HG02759 (cell line): ENCODE measurements around the gene NKAIN2.
"Not testable (repeated sequence)": the region's sequence is repeated elsewhere in the genome, so short reads cannot be mapped to it uniquely, and the experiment has no call there.

ENCODE experiments used
- ATAC-seq: cut with Tn5 transposase; IDR thresholded peaks from one replicate; pipeline ENCODE4 v1.9.1; 2021; ENCODE audit warnings: mild to moderate bottlenecking, moderate library complexity; ENCODE audit not compliant: unreplicated experiment

Gene NKAIN2

DNA sequence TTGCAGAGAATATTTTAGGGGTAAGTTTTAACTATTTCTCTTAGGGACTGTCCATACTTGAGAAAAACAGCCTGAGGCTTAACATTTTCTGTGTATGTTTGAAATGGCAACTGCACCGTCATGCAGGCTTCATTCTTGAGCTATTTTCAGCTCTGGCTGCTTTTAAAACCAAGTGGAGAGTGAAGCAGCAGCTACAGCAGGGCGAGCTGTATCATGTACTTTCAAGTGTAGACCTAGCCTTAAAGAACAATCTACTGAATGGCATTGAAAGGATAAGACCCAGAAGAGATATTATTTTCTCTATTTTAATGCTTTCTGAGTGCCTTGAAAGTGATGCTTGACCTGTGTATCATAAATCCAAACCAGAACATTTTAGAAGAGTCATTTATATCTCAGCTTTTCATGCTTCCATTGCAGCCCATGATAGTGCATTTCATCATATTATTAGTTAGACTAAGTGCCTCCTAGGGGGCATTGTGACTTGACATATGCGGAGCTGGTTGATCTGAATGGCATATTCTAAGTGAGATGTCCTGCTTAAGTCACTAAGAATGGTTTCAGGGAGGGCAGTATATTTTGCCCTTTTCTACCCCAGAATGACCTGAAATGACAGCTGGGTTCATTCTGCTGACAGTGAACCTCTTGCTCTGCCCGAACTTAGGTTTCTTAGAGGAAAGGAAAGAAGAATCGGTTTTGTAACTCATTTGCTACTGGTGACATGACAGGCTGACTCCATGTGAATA, 85.3 kb downstream of the NKAIN2 start:
- peak; percentile 46 for ATAC-seq

DNA sequence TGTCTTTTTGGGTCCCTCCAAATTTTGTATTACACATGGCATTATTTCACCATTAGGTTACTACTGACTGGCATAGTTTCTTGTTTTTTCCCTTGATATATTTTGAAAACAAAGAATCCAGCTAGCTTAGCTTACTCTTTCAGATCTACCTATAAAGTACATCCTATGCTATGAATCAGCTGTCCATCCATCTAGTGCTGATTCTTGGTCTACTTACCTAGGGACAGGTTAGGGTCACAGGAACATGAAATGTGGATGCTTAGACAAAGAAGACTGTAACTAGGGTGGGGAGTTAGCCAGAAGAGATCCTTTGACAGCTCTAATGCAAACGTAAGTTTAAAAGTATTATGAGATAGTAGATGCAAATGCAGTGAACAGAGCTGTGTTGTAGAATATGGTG, 91.7 kb downstream of the NKAIN2 start:
- no peak for ATAC-seq

DNA sequence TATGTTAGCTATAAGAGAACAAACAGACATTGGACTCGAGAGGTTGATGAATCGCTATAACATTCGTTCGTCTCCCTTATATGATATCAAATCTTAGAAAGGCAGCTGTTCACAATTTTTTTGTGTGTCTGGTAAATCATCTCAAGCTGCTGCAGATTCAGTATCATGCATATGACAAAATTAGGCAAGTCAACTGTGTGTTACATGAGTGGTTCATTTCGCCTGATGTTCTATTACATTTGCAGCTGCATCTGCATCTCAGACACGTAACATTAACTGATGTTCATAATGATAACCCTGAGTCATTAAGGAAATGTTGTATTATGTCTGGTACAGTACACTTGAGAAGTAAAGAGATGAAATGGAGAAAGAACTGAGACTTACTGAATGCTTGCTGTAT, 92.1 kb downstream of the NKAIN2 start:
- ATAC-seq, result no peak

DNA sequence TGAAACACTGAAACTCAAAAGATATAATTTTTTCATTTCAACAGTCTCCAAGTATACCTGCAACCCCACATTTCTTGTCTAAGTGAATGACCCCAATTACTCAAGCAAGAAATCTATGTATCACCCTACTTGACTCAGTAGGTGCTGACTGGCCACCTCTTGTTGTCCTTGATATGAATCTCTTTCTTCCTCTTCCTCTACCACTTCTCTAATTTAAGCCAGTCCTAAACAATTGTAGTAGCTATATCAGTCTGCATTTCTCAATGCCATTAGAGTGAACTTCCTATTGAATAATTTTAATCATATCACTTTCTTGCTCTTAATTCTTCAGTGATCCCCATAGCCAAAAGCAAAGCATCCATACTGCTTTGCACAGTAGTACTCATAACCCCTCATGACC, 93.2 kb downstream of the NKAIN2 start:
- ATAC-seq, result no peak

DNA sequence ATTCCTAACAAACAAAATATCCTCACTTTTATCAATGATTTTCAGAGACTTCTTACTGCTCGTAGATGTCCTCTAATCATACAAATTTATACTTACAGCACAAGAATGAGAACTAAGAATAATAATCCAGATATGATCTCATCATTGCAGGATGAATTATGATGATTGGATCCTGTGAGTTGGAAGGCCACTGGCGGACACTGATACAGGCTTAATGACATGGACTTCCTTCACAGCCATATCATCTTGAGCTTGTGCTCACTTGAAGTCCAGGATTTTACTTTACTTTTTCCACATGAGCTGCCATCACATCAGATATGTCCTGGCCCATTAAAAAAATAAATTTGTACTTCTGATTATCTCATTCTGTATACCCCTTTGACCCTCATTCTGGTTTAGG, 94.3 kb downstream of the NKAIN2 start:
- no peak for ATAC-seq

DNA sequence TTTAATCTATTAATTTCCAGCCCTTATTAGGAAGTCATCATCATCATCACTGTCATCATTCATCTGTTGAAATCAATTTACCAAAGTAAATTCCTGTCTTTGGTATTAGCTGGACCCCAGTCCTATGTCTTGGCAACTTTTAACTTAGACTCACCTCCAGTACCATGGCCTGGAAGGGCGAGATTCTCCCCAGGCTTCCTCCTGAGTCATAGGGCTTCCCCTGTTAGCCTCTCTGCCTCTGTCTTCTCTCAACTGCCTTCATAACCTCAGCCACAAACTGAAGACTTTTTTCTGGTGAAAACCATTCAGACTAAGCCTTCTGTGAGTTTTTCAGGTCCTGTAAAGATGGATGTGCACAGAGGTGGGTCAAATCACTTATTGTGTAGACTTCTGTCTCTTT, 95.0 kb downstream of the NKAIN2 start:
- peak; percentile 63 for ATAC-seq

DNA sequence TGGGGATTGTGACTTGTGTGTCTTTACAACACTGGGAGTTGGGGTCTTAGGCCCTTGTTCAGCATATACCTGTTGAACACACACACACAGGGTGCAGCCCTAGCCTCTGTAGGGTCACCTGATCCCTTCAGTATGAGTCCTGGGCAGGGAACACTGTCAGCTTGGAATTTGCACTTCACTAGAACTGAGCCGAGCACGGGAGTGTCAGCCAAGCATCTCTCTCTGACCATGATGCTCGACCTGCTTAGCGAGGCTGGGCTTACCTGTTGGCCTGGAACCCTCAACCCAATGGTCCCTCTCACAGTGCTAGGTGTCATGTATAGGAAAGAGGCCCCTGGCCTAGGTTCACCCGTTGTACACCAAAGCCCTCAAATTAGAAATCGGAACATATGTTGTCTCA, 96.1 kb downstream of the NKAIN2 start:
- ATAC-seq, result no peak

DNA sequence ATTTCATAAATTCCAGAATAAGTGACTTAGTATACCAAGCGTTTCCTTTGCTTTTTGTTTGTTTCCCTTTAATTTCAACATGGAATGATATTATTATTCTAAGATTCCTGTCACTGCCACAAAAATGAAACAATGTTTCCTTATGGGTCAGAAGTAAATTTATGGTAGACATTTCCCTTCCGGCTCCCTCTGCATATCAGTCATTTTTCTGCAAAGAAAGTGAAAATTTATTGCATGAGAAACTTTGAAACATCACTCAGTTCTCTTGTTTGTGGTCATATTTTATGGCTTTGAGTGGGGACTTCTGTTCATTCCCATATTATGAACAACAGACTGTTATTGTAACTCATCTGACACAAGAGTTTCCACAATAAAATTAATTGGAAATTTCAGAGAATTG, 97.8 kb downstream of the NKAIN2 start:
- ATAC-seq, result no peak

DNA sequence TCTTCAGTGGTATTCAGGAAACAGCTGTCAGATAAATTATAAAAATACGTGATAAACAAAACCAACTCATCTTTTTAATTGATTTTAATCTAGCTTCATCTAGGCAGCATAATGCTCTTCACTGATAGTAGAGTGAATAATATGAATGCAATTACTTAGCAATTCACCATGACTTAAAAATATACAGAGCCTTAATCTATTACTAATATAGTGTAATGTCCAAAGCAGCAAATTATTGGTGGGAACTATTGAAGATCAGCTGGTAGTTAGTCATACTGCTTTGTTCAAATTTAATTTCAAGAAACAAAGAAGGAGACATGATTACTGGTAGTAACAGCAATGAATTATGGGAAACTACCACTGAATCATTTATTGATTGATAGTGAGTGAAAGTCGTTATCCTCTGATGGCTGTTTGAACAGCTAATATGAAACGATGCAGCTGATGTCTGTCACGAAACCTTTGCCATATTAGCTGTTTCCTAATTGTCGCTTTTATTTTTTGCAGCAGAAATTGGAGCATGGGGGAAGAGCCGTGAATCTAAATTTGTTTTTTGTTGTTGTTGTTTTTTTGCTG, 99.2 kb downstream of the NKAIN2 start:
- no peak for ATAC-seq

DNA sequence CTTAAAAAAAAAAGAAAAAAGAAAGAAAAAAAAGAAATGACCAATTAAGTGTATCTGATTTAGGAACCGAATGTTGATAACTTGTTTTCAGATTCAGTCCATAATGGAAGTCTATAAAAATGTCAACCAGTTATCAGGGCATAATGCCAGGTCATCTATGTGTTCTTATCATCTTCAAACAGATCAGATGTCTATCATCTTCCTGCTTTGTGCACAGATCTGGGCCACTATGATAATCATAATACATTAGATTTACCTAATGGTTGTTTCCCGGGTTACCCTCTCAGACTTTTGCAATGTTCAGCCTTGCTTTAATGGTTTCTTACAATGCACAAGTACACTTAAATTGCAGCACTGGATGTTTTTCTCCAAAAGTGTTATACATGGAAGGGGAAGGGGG, 100.6 kb downstream of the NKAIN2 start:
- no peak for ATAC-seq

DNA sequence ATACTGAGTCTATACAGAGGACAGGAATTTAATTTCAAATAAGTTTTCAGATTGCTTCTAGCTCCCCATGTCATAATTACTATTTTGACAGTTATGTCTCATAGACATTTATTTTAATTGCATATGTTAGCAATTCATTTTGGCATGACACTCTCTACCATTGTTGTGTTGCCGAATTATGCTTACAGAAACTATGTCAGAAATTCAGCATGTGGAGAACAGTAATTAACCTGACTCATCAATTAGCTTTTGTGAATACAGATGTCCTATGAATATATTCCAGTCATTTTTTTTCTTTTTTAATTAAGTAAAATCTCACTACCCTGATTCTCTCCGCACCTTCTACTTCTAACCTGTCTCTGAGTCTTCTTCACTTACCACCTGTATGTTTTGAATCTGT, 105.1 kb downstream of the NKAIN2 start:
- ATAC-seq, result no peak

DNA sequence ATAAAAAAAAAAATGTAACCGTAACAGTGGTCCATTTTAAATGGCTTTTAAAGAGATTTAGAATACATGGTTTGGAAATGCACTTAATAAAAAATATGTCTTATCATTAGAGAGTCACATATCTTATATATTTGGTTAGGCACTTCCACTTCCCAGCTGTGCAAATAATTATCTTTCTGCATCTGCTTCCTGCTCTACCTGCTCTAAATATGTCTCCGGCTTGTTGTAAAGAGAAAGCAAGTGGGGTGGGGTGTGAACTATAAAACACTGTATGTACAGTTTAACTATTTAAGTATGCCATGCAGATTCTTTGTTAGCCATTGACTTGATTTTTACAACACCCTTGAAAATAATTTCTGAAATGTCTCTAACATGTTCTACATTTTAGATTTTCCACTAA, 106.3 kb downstream of the NKAIN2 start:
- no peak for ATAC-seq

DNA sequence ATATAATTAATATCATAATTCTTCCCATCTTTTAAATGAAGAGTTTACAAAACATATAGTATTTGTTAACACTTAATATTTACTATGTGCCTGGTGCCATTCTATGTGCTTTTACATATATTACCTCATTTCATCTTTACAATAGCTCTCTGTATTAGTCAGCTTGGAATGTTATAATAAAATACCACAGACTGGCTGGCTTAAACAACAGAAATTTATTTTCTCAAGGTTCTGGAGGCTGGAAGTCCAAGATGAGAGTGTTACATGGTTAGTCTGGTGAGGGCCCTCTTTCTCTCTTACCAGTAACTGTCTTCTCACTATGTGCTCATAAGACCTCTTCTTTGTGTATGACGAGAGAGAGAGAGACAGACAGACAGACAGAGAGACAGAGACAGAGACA, 110.2 kb downstream of the NKAIN2 start:
- no peak for ATAC-seq

DNA sequence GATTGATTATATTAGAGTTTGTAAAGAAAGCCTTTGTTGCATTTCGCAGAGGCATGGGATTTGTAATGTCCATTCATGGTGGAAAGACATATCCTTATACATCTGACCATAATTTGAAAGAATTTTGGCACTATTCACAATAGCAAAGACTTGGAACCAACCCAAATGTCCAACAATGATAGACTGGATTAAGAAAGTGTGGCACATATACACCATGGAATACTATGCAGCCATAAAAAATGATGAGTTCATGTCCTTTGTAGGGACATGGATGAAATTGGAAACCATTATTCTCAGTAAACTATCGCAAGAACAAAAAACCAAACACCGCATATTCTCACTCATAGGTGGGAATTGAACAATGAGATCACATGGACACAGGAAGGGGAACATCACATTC, 119.7 kb downstream of the NKAIN2 start:
- not testable (repeated sequence) for ATAC-seq

DNA sequence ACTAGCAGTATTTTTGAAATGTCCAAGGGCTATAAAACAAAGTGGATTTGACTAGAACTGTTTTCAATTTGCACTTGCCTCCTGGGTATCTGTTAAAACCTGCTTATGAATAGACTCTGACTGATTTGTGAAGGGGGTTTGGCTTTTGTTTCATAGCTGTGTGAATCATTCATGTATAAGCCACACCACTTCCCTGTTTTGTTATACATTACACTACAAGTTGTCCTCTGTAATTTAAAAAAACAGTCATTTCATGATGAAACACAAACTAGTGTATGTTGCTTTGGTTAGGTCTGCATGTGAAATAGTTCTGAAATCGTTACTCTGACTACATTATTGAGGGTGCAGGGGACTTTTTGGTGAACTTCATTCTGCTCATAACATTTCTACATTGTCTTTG, 121.7 kb downstream of the NKAIN2 start:
- ATAC-seq, result peak; percentile 96

DNA sequence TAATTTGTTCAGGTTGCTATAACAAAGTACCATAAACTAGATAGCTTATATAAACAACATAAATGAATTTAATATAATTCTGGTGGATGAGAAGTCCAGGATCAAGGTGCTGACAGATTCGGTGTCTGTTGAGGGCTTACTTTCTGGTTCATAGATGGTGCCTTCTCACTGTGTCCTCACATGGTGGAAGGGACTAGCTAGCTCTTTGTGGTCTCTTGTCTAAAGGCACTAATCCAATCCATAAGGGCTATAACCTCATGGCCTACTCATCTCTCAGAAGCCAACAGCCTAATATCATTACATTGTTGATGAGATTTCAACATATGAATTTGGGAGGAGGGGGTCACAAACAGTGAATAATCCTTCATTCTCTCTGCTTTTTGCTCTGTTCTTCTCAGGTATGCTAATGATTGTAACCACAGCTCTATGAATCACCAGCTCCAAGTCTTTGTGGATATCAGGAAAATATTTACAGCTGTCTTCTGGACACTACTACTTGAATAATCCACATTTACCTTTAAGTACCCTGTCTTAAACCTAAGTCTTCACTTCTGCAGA, 122.3 kb downstream of the NKAIN2 start:
- ATAC-seq, result peak; percentile 21

DNA sequence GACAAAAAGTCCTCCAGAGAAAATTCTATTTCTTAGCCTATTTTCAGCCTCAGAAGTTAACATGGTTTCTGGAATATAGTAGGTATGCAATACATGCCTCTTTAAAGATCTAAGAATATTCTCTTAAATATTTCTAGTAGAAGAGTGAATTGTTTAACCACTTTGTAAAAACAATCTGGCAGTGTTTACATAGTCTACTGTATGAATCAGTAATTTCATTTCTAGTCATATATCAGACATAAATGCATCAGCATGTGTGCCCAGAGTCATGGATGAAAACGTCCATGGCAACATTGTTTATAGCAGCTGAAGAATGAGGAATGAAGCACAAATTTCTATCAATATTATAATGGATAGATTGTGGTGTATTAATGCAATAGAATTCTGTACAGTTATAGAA, 124.9 kb downstream of the NKAIN2 start:
- ATAC-seq, result no peak

DNA sequence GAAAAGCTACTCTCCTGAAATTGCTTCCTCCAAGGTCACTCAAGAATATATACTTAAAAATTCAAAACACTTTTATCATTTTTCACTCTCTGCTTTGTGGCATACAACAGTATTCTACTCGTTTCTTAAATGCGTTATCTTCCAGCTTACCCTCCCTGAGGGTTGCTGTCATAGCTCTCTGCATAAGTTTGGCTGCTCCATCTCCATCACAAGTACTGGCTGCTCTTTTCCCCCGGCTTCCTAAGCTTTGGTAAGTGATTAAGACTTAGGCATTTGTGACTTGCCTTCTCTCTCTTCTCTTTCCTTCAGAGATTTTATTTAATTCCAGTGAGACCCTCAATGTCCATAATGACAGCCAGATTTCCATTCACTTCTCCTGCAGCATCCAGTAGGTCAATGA, 128.3 kb downstream of the NKAIN2 start:
- ATAC-seq, result no peak

DNA sequence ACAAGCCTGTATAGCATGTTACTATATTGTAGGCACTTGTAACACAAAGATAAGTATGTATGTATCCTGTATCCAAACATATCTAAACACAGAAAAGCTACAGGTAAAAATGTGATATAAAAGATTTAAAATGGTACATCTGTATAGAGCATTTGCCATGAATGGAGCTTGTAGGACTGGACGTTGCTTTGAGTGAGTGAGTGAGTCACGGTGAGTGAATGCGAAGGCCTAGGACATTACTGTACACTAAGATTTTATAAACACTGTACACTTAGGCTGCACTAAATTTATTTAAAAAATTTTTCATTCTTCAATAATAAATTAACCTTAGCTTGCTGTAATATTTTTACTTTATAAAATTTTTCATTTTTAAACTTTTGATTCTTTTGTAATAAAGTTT, 136.9 kb downstream of the NKAIN2 start:
- no peak for ATAC-seq

DNA sequence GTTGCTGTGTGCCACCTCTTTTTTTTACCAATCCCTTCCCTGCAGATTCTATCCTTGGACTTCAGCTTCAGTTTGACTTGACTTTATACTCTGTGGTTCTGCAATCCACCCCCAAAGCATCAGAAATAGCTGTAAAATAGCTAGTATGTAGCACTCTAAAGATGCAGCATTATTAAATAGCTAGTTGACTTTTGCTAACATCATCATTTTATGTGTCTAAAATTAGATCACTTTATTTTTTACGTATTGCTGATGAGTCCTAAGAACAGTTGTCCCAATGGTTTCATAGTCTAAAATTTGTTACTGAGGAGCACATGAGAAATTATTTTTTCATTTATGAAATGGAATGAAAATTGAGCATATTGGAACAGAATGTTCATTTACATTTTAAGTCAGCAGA, 138.2 kb downstream of the NKAIN2 start:
- ATAC-seq, result no peak

DNA sequence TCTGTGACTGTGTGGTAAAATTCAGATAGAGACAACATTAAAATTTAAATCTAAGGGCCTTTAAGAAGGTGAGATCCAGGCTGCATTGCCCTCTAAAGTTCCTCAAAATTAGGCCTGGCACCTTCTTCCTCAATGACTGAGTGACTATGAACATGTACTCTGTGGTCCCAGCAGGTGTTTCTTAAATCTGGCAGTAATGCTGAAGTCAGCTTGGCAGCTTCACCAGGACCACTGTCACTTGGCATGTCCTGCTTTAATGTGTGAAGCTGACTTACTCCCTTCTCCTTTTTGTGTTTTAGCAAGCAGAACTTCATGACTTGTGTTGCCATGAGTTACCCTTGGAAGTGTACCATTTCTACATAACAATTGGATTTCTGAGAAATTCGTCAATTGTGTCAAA, 141.7 kb downstream of the NKAIN2 start:
- no peak for ATAC-seq

DNA sequence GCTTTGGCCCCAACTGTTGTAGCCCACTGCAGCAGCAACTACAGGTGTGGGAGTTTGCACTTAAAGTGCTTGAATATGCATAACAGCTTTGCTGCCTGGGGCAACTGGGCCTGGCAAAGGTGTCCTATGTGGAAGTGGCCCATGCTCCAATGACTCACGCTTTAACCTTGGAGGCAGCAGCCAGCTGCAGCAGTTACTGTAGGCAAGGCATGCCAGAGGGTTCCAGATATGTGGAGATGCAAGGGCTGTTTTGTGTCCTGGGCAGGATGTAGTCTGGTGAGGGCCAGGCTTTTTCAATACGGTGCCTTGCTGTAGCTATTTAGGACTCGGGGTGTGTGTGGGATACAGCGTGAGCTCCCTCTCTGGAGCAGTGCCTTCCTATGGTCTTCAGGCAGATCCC, 150.3 kb downstream of the NKAIN2 start:
- ATAC-seq, result no peak
